ENCODE measurements around the gene CTSH. TPM values are rescaled to one million over a fixed set of nuclear protein-coding genes. Genes with fewer than 3 reads are reported as not detected.

Gene CTSH
- total and polyA plus RNA-seq, 2 donors from 2014 or later, result 201 to 1,628 TPM

GRCh38 chr15:78880813-78881212, 64.0 kb downstream of the CTSH start:
- H3K27me3 ChIP-seq (ENCODE audit: control insufficient read depth, insufficient read depth, low read length), result no peaks in the 10 kb centered on the region
- FAIRE-seq (no peak), DNase-seq (no peak)
- peaks cover 2 to 27% (median 16%) of the 10 kb centered on the region in 3 donors for H3K4me1 ChIP-seq (ENCODE audit: control insufficient read depth in 2 of 3, insufficient read depth in 2 of 3, low read depth in 1 of 3, low read length in 3 of 3)
- intact Hi-C loops (cut with DNase I), result no loop called here
- H3K9me3 ChIP-seq (ENCODE audit: control insufficient read depth in 2 of 3, insufficient read depth in 1 of 3, low read length in 3 of 3), result no peaks in the 10 kb centered on the region
- peaks cover 2 to 11% (median 3%) of the 10 kb centered on the region in 3 donors for H3K36me3 ChIP-seq (ENCODE audit: control insufficient read depth in 2 of 3, insufficient read depth in 3 of 3, low read length in 3 of 3)
- no peak for TF ChIP-seq CTCF (IDR thresholded peaks at IDR 0.05; ENCODE audit: borderline replicate concordance, extremely low read depth, insufficient read depth)
- H3K4me3 ChIP-seq (ENCODE audit: low read length in 3 of 3), result no peak overlapping the region
- no peak overlapping the region for H3K27ac ChIP-seq (ENCODE audit: low read depth in 2 of 2, low read length in 2 of 2)
- H3K9ac ChIP-seq (ENCODE audit: low read length in 3 of 3), result no peak overlapping the region

- Histone ChIP-seq H3K4me3 (ENCODE audit: low read length in 3 of 3) (no peak overlapping the region), H3K4me1 (ENCODE audit: control insufficient read depth in 2 of 3, insufficient read depth in 2 of 3, low read depth in 1 of 3, low read length in 3 of 3) (peaks cover 2 to 22% (median 16%) of the 10 kb centered on the region in 3 donors), H3K27ac (ENCODE audit: low read depth in 2 of 2, low read length in 2 of 2) (no peak overlapping the region), H3K36me3 (ENCODE audit: control insufficient read depth in 2 of 3, insufficient read depth in 3 of 3, low read length in 3 of 3) (peaks cover 0 to 9% (median 2%) of the 10 kb centered on the region in 3 donors), H3K9ac (ENCODE audit: low read length in 3 of 3) (no peak overlapping the region), H3K27me3 (ENCODE audit: control insufficient read depth, insufficient read depth, low read length) (no peaks in the 10 kb centered on the region), H3K9me3 (ENCODE audit: control insufficient read depth in 2 of 3, insufficient read depth in 1 of 3, low read length in 3 of 3) (no peaks in the 10 kb centered on the region)
- intact Hi-C loops (cut with DNase I), result no loop called here
- no peak for TF ChIP-seq CTCF (IDR thresholded peaks at IDR 0.05; ENCODE audit: borderline replicate concordance, extremely low read depth, insufficient read depth)
- FAIRE-seq (no peak), DNase-seq (no peak)
Measured at GRCh38 chr15:78880242-78880533, 64.7 kb downstream of the CTSH start.

- FAIRE-seq, result no peak
Measured at GRCh38 chr15:78879517-78880241, 65.2 kb downstream of the CTSH start.

More at GRCh38 chr15:78879517-78880241, 65.2 kb downstream of the CTSH start:
- Histone ChIP-seq H3K9ac (ENCODE audit: low read length in 3 of 3) (no peak overlapping the region), H3K27me3 (ENCODE audit: control insufficient read depth, insufficient read depth, low read length) (no peaks in the 10 kb centered on the region), H3K4me1 (ENCODE audit: control insufficient read depth in 2 of 3, insufficient read depth in 2 of 3, low read depth in 1 of 3, low read length in 3 of 3) (peaks cover 4 to 22% (median 16%) of the 10 kb centered on the region in 3 donors), H3K4me3 (ENCODE audit: low read length in 3 of 3) (no peak overlapping the region), H3K9me3 (ENCODE audit: control insufficient read depth in 2 of 3, insufficient read depth in 1 of 3, low read length in 3 of 3) (no peaks in the 10 kb centered on the region), H3K36me3 (ENCODE audit: control insufficient read depth in 2 of 3, insufficient read depth in 3 of 3, low read length in 3 of 3) (peaks cover 0 to 4% (median 2%) of the 10 kb centered on the region in 3 donors), H3K27ac (ENCODE audit: low read depth in 2 of 2, low read length in 2 of 2) (no peak overlapping the region)
- DNase-seq, result no peak
- intact Hi-C loops (cut with DNase I), result no loop called here
- no peak for TF ChIP-seq CTCF (IDR thresholded peaks at IDR 0.05; ENCODE audit: borderline replicate concordance, extremely low read depth, insufficient read depth)
